Progenitor cell of endocrine pancreas (in vitro differentiated cells): Measurements from ENCODE around the gene PTPRM. TPM values are rescaled to one million over a fixed set of nuclear protein-coding genes. Genes with fewer than 3 reads are reported as not detected.

Experiments used
- DNase-seq: peaks from one replicate; pipeline ENCODE4 v3.0.0; 2021; ENCODE audit warnings: low spot score; ENCODE audit not compliant: unreplicated experiment
- H3K27ac Mint-ChIP-seq: 2 replicates; pipeline ENCODE4 v1.8.0; 2021; ENCODE audit warnings: mild to moderate bottlenecking, moderate library complexity, mixed read lengths
- H3K27me3 Mint-ChIP-seq: 2 replicates; pipeline ENCODE4 v1.8.0; 2021; ENCODE audit warnings: mixed read lengths
- H3K36me3 Mint-ChIP-seq: 2 replicates; pipeline ENCODE4 v1.8.0; 2022; ENCODE audit warnings: mixed read lengths; ENCODE audit not compliant: insufficient read depth
- H3K4me1 Mint-ChIP-seq: 2 replicates; pipeline ENCODE4 v1.8.0; 2021; ENCODE audit warnings: low read depth, mixed read lengths
- H3K4me3 Mint-ChIP-seq: 2 replicates; pipeline ENCODE4 v1.8.0; 2021; ENCODE audit warnings: low read depth, mild to moderate bottlenecking, moderate library complexity, mixed read lengths
- H3K9me3 Mint-ChIP-seq: 2 replicates; pipeline ENCODE4 v1.8.0; 2021; ENCODE audit warnings: low read depth, mixed read lengths
- total RNA-seq: library from RNA; stranded (reverse); gene quantifications from 2 replicates; pipeline ENCODE4 v1.2.1, GENCODE V29; 2021
- TF ChIP-seq, protein P1 (sequence below): fragments of 200-600 bp; sonication (generic); IDR thresholded peaks from one replicate; pipeline ENCODE4 v1.5.0; 2021; ENCODE audit warnings: antibody characterized with exemption, mild to moderate bottlenecking; ENCODE audit not compliant: unreplicated experiment

PTPRM gene
- total RNA-seq, 1 donor from 2014 or later: 23.2 TPM

DNA sequence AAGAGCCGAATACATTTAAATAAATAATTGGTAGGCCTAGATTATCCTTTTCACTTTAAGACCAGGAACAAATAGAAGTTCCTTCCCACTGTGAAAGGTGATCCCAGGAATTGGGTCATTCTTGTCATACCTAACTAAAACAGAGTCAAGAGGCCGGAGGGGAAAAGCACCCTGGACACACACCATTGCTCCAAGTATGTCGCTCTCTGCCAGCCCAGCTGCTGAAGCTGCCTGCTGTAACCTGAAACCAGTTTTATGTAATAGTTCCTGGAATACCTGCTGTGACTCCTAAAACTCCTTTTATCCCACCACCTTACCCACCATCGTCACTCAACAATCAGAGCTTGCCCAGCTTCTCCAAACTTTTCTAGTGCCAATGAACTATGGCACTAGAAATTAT is 217.1 kb downstream of the PTPRM start:
- Mint-ChIP-seq H3K9me3 (no peaks in the 10 kb centered on the region), H3K27ac (no peak overlapping the region)

DNA sequence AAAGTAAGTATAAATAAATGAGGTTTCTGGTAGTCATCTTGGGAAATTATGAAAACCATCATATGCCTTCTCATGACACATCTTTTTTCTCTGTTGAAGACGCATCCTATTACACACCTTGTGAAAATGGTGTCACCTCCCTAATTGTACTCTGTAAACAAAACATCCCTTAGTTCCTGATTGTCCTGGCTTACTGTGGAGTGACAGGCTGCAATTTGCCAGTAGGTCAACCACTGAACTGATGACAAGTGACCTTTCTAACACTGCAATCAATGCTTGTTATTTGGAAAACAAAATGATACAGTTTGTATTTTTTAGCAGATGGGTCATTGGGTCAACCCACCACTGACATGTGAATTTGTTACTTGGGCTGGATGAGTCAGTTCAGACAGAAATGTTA is 219.5 kb downstream of the PTPRM start:
- TF ChIP-seq, protein P1, sequence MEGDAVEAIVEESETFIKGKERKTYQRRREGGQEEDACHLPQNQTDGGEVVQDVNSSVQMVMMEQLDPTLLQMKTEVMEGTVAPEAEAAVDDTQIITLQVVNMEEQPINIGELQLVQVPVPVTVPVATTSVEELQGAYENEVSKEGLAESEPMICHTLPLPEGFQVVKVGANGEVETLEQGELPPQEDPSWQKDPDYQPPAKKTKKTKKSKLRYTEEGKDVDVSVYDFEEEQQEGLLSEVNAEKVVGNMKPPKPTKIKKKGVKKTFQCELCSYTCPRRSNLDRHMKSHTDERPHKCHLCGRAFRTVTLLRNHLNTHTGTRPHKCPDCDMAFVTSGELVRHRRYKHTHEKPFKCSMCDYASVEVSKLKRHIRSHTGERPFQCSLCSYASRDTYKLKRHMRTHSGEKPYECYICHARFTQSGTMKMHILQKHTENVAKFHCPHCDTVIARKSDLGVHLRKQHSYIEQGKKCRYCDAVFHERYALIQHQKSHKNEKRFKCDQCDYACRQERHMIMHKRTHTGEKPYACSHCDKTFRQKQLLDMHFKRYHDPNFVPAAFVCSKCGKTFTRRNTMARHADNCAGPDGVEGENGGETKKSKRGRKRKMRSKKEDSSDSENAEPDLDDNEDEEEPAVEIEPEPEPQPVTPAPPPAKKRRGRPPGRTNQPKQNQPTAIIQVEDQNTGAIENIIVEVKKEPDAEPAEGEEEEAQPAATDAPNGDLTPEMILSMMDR: no peak
- Mint-ChIP-seq H3K27me3 (no peaks in the 10 kb centered on the region), H3K4me1 (peaks cover 9% of the 10 kb centered on the region), H3K4me3 (no peak overlapping the region), H3K9me3 (no peaks in the 10 kb centered on the region), H3K36me3 (no peaks in the 10 kb centered on the region), H3K27ac (no peak overlapping the region)
- no peak for DNase-seq

More for the DNA sequence above, 217.1 kb downstream of the PTPRM start:
- TF ChIP-seq, protein P1: no peak
- H3K36me3 Mint-ChIP-seq: no peaks in the 10 kb centered on the region
- no peak for DNase-seq
- H3K4me1 Mint-ChIP-seq: peaks cover 1% of the 10 kb centered on the region
- H3K27me3 Mint-ChIP-seq: no peaks in the 10 kb centered on the region
- no peak overlapping the region for H3K4me3 Mint-ChIP-seq

DNA sequence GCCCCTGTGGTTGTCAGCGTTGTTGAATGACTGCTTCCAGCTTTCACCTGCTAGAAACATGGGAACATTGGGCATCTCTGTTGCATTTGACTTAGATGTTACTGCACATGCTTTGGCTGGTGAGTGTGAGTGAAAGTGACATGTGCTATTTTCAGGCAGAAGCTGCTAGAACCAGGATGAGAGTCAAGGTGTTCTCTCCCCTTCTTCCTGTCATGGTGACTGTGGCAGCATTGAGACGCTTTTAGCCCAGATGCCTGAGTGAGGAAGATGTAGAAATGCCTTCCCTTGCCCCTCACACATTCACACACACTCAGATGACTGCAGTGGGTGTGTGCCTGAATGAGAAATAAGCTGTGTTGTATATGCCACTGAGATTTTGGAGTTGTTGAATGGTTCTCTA is 220.2 kb downstream of the PTPRM start:
- H3K4me3 Mint-ChIP-seq: no peak overlapping the region
- no peaks in the 10 kb centered on the region for H3K36me3 Mint-ChIP-seq
- peaks cover 16% of the 10 kb centered on the region for H3K4me1 Mint-ChIP-seq
- TF ChIP-seq, protein P1: no peak
- no peaks in the 10 kb centered on the region for H3K27me3 Mint-ChIP-seq
- no peak for DNase-seq
- H3K27ac Mint-ChIP-seq: no peak overlapping the region
- H3K9me3 Mint-ChIP-seq: no peaks in the 10 kb centered on the region

DNA sequence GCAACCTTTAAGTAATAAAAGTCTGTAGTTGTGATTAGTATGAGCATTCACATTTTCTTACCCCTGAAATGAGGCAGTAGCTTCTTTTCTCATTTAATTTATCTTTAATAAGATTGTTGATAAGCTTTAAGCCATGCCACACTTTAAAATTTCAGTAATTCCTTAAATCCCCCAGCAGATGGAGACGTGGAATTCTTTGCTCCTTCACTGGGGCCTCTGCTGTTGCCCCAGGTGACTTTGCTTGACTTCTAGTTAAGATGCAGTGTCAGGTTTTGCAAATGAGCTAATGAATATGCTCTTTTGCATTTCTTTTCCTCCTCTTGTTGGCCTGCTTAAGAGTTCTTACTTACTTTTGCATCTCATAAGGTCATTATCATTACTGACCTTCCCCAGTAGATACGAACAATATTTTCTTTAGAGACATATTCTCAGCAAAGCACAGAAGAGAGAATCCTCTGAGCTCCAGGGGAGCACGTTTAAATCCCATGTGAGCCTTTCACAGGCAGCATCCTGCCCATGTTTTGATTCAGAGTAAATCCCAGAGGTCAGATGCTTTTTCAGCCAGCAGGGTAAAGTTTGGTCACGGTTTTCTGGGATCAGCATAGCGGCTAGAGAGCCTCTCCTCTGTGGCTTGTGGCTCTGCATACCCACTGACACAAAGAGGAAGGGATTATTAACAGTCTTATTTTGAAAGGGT is 222.9 kb downstream of the PTPRM start:
- Mint-ChIP-seq H3K4me3 (no peak overlapping the region), H3K9me3 (no peaks in the 10 kb centered on the region), H3K36me3 (no peaks in the 10 kb centered on the region), H3K4me1 (peaks cover 16% of the 10 kb centered on the region), H3K27me3 (no peaks in the 10 kb centered on the region), H3K27ac (no peak overlapping the region)
- no peak for DNase-seq
- TF ChIP-seq, protein P1: peak; percentile 71

DNA sequence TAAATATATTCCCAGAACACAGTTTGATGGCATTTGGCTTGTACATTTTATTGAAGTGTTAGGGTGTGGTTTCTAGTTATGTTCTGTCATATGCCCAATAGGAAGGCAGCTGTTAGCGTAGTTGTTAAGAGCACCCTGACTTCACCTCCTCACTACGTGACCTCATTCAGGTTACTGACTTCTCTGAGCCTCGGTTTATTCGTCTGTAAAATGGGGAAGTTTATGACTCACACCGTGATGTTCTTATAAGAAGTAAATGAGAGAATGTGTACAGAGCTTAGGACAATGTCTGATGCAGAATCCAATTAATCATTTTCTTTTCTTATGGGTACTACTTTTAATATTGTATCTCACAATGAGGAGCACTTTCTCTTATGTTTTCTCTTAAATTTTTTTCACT is 226.0 kb downstream of the PTPRM start:
- Mint-ChIP-seq H3K9me3 (no peaks in the 10 kb centered on the region), H3K4me3 (no peak overlapping the region), H3K36me3 (no peaks in the 10 kb centered on the region)

More for the DNA sequence above, 226.0 kb downstream of the PTPRM start:
- Mint-ChIP-seq H3K27me3 (no peaks in the 10 kb centered on the region), H3K4me1 (peaks cover 18% of the 10 kb centered on the region), H3K27ac (no peak overlapping the region)
- no peak for DNase-seq
- TF ChIP-seq, protein P1: no peak
